Measurements from ENCODE around the gene OR52N2.

OR52N2 gene

DNA sequence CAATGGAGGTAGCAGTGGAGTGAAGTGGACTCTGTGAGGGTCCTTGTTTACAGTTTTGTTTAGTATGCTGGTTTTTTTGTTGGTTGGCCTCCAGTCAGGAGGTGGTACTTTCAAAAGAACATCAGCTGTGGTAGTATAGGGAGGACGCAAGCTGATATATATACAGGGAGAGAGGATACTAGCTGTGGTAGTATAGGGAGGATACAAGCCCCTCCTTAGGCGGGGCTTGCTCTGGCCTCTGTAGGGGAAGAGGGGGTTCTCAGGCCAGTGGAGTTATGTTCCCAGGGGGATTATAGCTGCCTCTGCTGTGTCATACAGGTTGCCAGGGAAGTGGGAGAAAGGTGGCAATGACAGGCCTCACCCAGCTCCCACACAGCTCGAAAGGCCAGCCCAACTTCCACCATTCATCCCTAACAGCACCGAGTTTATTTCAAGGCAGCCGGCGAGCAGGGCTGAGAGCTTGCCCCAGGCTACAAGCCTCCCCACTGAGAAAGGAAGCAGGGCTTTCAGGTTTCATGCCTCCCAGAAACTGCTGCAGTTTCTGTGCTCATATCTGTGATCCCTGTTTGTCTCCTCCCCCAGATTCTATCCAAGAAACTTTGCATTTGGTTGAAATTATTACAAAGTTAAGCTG is 22.6 kb downstream of the OR52N2 start:
- no peak overlapping the region for H3K4me3 ChIP-seq (ENCODE audit: low read depth, low read length)
- no peak for DNase-seq (ENCODE audit: low read depth, low spot score)
- POLR2A ChIA-PET, result no interaction called here
- TF ChIP-seq, protein P1, sequence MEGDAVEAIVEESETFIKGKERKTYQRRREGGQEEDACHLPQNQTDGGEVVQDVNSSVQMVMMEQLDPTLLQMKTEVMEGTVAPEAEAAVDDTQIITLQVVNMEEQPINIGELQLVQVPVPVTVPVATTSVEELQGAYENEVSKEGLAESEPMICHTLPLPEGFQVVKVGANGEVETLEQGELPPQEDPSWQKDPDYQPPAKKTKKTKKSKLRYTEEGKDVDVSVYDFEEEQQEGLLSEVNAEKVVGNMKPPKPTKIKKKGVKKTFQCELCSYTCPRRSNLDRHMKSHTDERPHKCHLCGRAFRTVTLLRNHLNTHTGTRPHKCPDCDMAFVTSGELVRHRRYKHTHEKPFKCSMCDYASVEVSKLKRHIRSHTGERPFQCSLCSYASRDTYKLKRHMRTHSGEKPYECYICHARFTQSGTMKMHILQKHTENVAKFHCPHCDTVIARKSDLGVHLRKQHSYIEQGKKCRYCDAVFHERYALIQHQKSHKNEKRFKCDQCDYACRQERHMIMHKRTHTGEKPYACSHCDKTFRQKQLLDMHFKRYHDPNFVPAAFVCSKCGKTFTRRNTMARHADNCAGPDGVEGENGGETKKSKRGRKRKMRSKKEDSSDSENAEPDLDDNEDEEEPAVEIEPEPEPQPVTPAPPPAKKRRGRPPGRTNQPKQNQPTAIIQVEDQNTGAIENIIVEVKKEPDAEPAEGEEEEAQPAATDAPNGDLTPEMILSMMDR (IDR thresholded peaks at IDR 0.05; ENCODE audit: insufficient read depth, low read length, missing control alignments), result no peak
- CTCF ChIA-PET, result no interaction called here

- TF ChIP-seq, protein P1 (IDR thresholded peaks at IDR 0.05; ENCODE audit: insufficient read depth, low read length, missing control alignments), result no peak
- H3K4me3 ChIP-seq (ENCODE audit: low read depth, low read length), result no peak overlapping the region
- CTCF ChIA-PET, result no interaction called here
- no peak for DNase-seq (ENCODE audit: low read depth, low spot score)
- POLR2A ChIA-PET, result no interaction called here
Observed at GRCh38 chr11:5833446-5833845, 24.7 kb downstream of the OR52N2 start.

DNA sequence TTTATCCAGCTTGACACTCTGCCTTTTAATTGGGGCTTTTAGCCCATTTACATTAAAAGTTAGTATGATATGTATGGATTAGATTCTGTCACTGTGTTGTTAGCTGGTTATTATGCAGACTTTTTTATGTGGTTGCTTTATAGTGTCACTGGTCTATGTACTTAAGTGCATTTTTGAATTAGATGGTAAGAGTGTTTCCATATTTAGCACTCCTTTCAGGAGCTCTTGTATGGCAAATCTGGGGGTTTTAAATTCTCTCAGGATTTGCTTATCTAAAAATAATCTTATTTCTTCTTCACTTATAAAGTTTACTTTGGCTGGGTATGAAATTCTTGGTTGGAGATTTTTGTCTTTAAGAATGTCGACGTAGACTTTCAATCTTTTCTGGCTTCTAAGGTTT is 29.0 kb downstream of the OR52N2 start:
- CTCF ChIA-PET, result no interaction called here
- H3K4me3 ChIP-seq (ENCODE audit: low read depth, low read length), result no peak overlapping the region
- POLR2A ChIA-PET, result no interaction called here
- TF ChIP-seq, protein P1 (IDR thresholded peaks at IDR 0.05; ENCODE audit: insufficient read depth, low read length, missing control alignments), result no peak
- no peak for DNase-seq (ENCODE audit: low read depth, low spot score)

DNA sequence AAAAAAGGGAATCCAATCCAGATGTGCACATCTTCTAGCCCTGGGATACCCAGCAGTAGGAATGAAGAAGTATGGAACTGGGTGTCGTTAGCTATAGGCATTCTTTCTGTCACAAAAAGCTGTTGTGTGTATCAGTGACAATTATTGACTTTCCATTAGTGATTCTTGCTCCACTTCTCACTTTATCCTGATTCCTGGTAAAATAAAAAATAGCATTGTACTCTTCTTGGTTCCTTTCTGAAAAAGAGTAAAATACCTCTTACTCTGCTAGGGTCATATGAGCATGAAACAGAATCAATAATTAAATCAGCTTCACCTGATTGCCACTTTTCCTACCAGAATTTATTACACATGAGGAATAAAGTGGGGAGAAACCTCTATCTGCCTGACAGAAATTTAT is 33.1 kb downstream of the OR52N2 start, which contains the start of gene OR52E6:
TSS of gene OR52E6 (minus strand) at position 101 of the 400 bp plus-strand sequence. CDS start at position 101, 0 bp downstream.
- DNase-seq (ENCODE audit: low read depth, low spot score), result no peak
- POLR2A ChIA-PET, result no interaction called here
- CTCF ChIA-PET, result no interaction called here
- no peak within 1 kb of the TSS for H3K4me3 ChIP-seq (ENCODE audit: low read depth, low read length)
- TF ChIP-seq, protein P1 (IDR thresholded peaks at IDR 0.05; ENCODE audit: insufficient read depth, low read length, missing control alignments), result no peak

DNA sequence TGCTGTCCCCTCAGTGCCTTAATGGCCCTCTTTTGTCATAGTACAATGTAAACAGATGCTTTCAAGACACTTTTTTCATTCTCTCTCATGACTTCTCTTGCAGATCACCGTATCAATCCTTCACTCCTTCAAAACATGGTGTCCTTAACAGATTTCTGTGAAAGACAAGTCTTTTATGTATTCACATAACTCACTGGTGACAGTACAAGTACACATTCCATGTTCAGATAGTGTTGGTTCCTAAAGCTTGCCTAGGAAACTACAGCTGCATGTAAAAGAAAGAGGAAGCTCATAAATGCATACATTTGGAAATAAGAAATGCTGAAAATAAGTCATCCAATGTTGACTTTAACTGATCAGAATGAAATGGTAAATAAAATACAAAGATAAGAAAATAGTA is 38.0 kb downstream of the OR52N2 start:
- TF ChIP-seq, protein P1 (IDR thresholded peaks at IDR 0.05; ENCODE audit: insufficient read depth, low read length, missing control alignments), result no peak
- CTCF ChIA-PET, result no interaction called here
- no peak for DNase-seq (ENCODE audit: low read depth, low spot score)
- no peak overlapping the region for H3K4me3 ChIP-seq (ENCODE audit: low read depth, low read length)
- POLR2A ChIA-PET, result no interaction called here

DNA sequence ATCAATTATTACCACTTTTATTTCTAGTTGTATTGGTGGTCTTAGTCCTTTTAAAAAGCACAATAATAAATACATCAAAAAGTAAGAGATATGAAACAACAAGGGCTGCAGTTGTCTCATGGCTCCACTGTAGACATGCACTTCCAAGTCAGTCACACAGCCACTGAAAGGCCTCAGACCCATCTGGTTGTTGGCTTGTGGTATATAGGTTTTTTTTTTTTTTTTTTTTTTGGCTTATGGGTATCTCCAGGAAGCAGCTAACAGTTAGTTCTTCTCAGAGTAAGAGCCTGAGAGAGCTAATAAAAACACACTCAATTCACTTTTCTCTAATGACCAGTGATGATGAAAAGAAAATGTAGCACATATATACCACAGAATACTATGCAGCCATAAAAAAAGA is 39.0 kb downstream of the OR52N2 start:
- no peak for DNase-seq (ENCODE audit: low read depth, low spot score)

More for the DNA sequence above, 39.0 kb downstream of the OR52N2 start:
- CTCF ChIA-PET, result no interaction called here
- TF ChIP-seq, protein P1 (IDR thresholded peaks at IDR 0.05; ENCODE audit: insufficient read depth, low read length, missing control alignments), result no peak
- no peak overlapping the region for H3K4me3 ChIP-seq (ENCODE audit: low read depth, low read length)
- POLR2A ChIA-PET, result no interaction called here
